HEK293 (cell line): ENCODE measurements around the gene ZNF107.
"Not testable (repeated sequence)": the region's sequence is repeated elsewhere in the genome, so short reads cannot be mapped to it uniquely, and the experiment has no call there.

Source experiments
- CTCF ChIA-PET: fragments of 350-600 bp; formaldehyde crosslinking; extraction: SDS; loops from one replicate; lab custom pipeline; 2021; ENCODE audit warnings: antibody characterized with exemption; lab: Yijun Ruan, JAX
- POLR2A ChIA-PET: fragments of 300-600 bp; formaldehyde crosslinking; extraction: SDS; loops from one replicate; lab custom pipeline; 2020; ENCODE audit warnings: antibody characterized with exemption, inconsistent platforms; lab: Yijun Ruan, JAX
- H3K27ac ChIP-seq: fragments of 200-500 bp; sonication (Bioruptor generic); 2 replicates; pipeline ENCODE4 v1.5.1; 2014; ENCODE audit warnings: low read depth, low read length, control low read depth, inconsistent platforms; ENCODE audit errors: extremely low read depth
- H3K36me3 ChIP-seq, 2 experiments: fragments of 200-500 bp in 1 of 2; sonication (Bioruptor generic) in 1 of 2; 1 replicate in 1 of 2; 2 replicates in 1 of 2; pipeline ENCODE4 v1.5.1; 2014 to 2017; ENCODE audit warnings: inconsistent platforms in 2 of 2, low read length in 2 of 2; ENCODE audit not compliant: control insufficient read depth in 2 of 2, insufficient read depth in 1 of 2
- H3K4me1 ChIP-seq: fragments of 200-500 bp; sonication (Bioruptor generic); 2 replicates; pipeline ENCODE4 v1.5.1; 2014; ENCODE audit warnings: mild to moderate bottlenecking, low read length, inconsistent platforms; ENCODE audit not compliant: control insufficient read depth, insufficient read depth
- H3K4me3 ChIP-seq: 2 replicates; pipeline ENCODE4 v1.5.1; 2011; ENCODE audit warnings: low read depth, mild to moderate bottlenecking, control low read depth, low read length, moderate library complexity
- H3K9me3 ChIP-seq: fragments of 200-500 bp; sonication (Bioruptor generic); 2 replicates; pipeline ENCODE4 v1.5.1; 2014; ENCODE audit warnings: low read depth, low read length, inconsistent platforms; ENCODE audit not compliant: control insufficient read depth, insufficient read depth
- BCL11A ChIP-seq: fragments of 450-650 bp; formaldehyde crosslinking; IDR thresholded peaks from 2 replicates; pipeline ENCODE4 v1.5.1; 2016; ENCODE audit warnings: low read depth, missing biosample characterization, missing genetic modification characterization
- GFI1B ChIP-seq: fragments of 450-650 bp; formaldehyde crosslinking; IDR thresholded peaks from 2 replicates; pipeline ENCODE4 v1.5.1; 2016; ENCODE audit warnings: missing biosample characterization, missing genetic modification characterization
- GLIS1 ChIP-seq: fragments of 450-650 bp; formaldehyde crosslinking; IDR thresholded peaks from 2 replicates; pipeline ENCODE4 v1.5.1; 2016; ENCODE audit warnings: missing biosample characterization, missing genetic modification characterization
- MZF1 ChIP-seq: fragments of 450-650 bp; formaldehyde crosslinking; IDR thresholded peaks from 2 replicates; pipeline ENCODE4 v1.5.1; 2017; ENCODE audit warnings: missing biosample characterization, missing genetic modification characterization, borderline replicate concordance
- SCRT2 ChIP-seq: fragments of 450-650 bp; formaldehyde crosslinking; IDR thresholded peaks from 2 replicates; pipeline ENCODE4 v1.5.1; 2016; ENCODE audit warnings: missing biosample characterization, missing genetic modification characterization
- ZBTB10 ChIP-seq: fragments of 450-650 bp; formaldehyde crosslinking; IDR thresholded peaks from 2 replicates; pipeline ENCODE4 v1.5.1; 2016; ENCODE audit warnings: missing biosample characterization, missing genetic modification characterization
- ZBTB21 ChIP-seq: fragments of 450-650 bp; formaldehyde crosslinking; IDR thresholded peaks from 2 replicates; pipeline ENCODE4 v1.5.1; 2017; ENCODE audit warnings: missing biosample characterization, missing genetic modification characterization
- ZBTB49 ChIP-seq: fragments of 450-650 bp; formaldehyde crosslinking; IDR thresholded peaks from 2 replicates; pipeline ENCODE4 v1.5.1; 2016; ENCODE audit warnings: missing biosample characterization, missing genetic modification characterization, low read depth
- ZBTB6 ChIP-seq: fragments of 450-650 bp; formaldehyde crosslinking; IDR thresholded peaks from 2 replicates; pipeline ENCODE4 v1.5.1; 2017; ENCODE audit warnings: missing biosample characterization, missing genetic modification characterization
- ZNF169 ChIP-seq: fragments of 450-650 bp; formaldehyde crosslinking; IDR thresholded peaks from 2 replicates; pipeline ENCODE4 v1.5.1; 2016; ENCODE audit warnings: missing biosample characterization, missing genetic modification characterization
- ZNF239 ChIP-seq: fragments of 450-650 bp; formaldehyde crosslinking; IDR thresholded peaks from 2 replicates; pipeline ENCODE4 v1.5.1; 2016; ENCODE audit warnings: missing biosample characterization, missing genetic modification characterization
- ZNF548 ChIP-seq: fragments of 450-650 bp; formaldehyde crosslinking; IDR thresholded peaks from 2 replicates; pipeline ENCODE4 v1.5.1; 2016; ENCODE audit warnings: missing biosample characterization, missing genetic modification characterization
- ZNF658 ChIP-seq: fragments of 450-650 bp; formaldehyde crosslinking; IDR thresholded peaks from 2 replicates; pipeline ENCODE4; 2016; ENCODE audit warnings: missing biosample characterization, missing genetic modification characterization
- ZNF670 ChIP-seq: fragments of 450-650 bp; formaldehyde crosslinking; IDR thresholded peaks from 2 replicates; pipeline ENCODE4 v1.5.1; 2016; ENCODE audit warnings: missing biosample characterization, missing genetic modification characterization, low read depth
- ZNF76 ChIP-seq: fragments of 450-650 bp; formaldehyde crosslinking; IDR thresholded peaks from 2 replicates; pipeline ENCODE4; 2016; ENCODE audit warnings: low read depth, missing biosample characterization, missing genetic modification characterization, borderline replicate concordance
- TF ChIP-seq, protein P1 (sequence below): fragments of 450-650 bp; formaldehyde crosslinking; IDR thresholded peaks from 2 replicates; pipeline ENCODE4 v1.5.1; 2016; ENCODE audit warnings: missing biosample characterization, missing genetic modification characterization
- TF ChIP-seq, protein P2 (sequence below): fragments of 450-650 bp; formaldehyde crosslinking; IDR thresholded peaks from 2 replicates; pipeline ENCODE4 v1.5.1; 2017; ENCODE audit warnings: missing biosample characterization, missing genetic modification characterization

Gene ZNF107

GRCh38 chr7:64655811-64656210 is 10.1 kb upstream of the ZNF107 start (continued):
- TF ChIP-seq, protein P1, sequence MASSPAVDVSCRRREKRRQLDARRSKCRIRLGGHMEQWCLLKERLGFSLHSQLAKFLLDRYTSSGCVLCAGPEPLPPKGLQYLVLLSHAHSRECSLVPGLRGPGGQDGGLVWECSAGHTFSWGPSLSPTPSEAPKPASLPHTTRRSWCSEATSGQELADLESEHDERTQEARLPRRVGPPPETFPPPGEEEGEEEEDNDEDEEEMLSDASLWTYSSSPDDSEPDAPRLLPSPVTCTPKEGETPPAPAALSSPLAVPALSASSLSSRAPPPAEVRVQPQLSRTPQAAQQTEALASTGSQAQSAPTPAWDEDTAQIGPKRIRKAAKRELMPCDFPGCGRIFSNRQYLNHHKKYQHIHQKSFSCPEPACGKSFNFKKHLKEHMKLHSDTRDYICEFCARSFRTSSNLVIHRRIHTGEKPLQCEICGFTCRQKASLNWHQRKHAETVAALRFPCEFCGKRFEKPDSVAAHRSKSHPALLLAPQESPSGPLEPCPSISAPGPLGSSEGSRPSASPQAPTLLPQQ (tag by site-specific recombination), result no peak
- no peak for TF ChIP-seq MZF1

DNA sequence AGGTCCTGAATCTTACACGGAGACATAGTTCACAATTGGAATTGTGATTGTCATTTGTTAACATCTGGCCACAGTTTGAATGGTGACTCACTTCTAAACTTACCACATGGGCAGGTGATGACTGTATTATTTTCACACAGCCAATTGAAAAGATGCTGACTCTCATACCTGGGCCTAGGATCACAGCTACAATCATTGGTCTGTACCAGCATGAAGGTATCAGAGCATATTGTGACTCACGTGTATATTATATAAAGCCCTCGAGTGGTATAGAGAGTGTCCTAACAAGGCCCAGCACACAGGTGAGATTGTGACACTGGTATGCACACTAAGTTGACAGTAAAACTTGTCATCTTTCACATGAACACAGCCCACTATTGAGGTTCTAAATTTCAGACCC is 9.4 kb upstream of the ZNF107 start:
- Histone ChIP-seq H3K4me1 (no peaks in the 10 kb centered on the region), H3K27ac (no peak overlapping the region), H3K9me3 (no peaks in the 10 kb centered on the region), H3K4me3 (no peak overlapping the region), H3K36me3 (no peaks in the 10 kb centered on the region)
- POLR2A ChIA-PET, result no interaction called here
- TF ChIP-seq ZNF239 (no peak), SCRT2 (tag by site-specific recombination) (no peak), ZNF76 (tag by site-specific recombination) (no peak), BCL11A (tag by site-specific recombination) (no peak), ZNF670 (no peak), ZBTB49 (tag by site-specific recombination) (no peak)
- CTCF ChIA-PET, result no interaction called here

DNA sequence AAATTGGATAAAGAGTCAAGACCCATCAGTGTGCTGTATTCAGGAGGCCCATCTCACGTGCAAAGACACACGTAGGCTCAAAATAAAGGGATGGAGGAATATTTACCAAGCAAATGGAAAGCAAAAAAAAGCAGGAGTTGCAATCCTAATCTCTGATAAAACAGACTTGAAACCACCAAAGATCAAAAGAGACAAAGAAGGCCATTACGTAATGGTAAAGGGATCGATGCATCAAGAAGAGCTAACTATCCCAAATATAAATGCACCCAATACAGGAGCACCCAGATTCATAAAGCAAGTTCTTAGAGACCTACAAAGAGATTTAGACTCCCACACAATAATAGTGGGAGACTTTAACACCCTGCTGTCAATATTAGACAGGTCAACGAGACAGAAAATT is 3.8 kb upstream of the ZNF107 start:
- H3K9me3 ChIP-seq, H3K4me3 ChIP-seq, POLR2A ChIA-PET, H3K36me3 ChIP-seq, CTCF ChIA-PET, H3K4me1 ChIP-seq, H3K27ac ChIP-seq: not testable (repeated sequence)

DNA sequence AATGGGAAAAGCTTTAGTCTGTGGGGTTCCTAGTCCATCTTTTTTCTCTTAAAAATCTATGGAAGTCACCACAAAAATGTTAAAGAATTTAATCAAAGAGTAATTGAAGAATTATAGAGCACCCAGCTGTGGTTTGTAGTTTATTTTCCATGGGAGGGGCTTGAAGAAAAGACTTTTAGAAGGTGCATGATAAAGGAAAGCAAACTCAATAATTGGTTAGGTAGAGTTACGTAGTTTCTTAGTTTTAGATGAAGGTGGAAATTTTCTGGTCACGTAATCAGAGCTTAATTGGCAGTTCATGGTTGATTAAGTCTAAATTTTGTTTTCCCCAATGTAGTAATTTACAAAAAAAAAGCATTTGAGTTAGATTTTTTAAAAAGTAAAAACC is 724 bp downstream of the ZNF107 start:
- peak overlapping the region; percentile 75 for H3K27ac ChIP-seq
- CTCF ChIA-PET, result interaction anchor here (0.6 to 0.7 kb wide), 2 partner anchors 103 to 253 kb away, joined by 3 to 4 read pairs; no protein-coding TSS in a partner anchor
- H3K4me3 ChIP-seq, result peak overlapping the region; percentile 54
- peaks cover 3% of the 10 kb centered on the region; the same call in 1 of the 2 replicates for H3K4me1 ChIP-seq
- peaks cover 18 to 25% of the 10 kb centered on the region in 2 experiments for H3K36me3 ChIP-seq
- TF ChIP-seq GFI1B (no peak), ZNF548 (no peak)
- no peaks in the 10 kb centered on the region for H3K9me3 ChIP-seq
- POLR2A ChIA-PET, result interaction anchor here (1.1 to 1.6 kb wide), 4 partner anchors 104 to 359 kb away, joined by 4 to 13 read pairs (median 8); partner anchors contain the start of genes ZNF273 and ZNF680

DNA sequence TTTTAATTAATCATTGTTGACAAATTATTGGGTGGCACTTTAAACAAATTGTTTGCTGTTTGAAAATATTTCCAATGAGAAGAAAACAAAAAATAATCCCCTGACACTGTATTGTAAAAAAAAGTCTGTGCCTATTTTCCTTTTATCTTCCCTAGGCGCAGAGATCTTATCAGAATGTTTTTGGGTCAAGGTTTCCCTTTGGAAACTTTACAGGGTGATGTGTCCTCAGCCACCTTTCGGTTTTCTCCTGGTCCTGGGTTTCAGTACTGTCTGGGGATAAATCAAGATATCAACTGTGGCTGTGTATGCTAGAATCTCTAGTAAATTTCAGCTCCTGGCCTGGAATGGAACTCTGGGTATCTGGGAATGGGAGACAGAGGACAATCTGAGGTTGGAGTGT is 1.4 kb downstream of the ZNF107 start:
- Histone ChIP-seq H3K9me3 (no peaks in the 10 kb centered on the region), H3K4me1 (peaks cover 3% of the 10 kb centered on the region; the same call in 1 of the 2 replicates), H3K4me3 (peak overlapping the region; percentile 54), H3K27ac (no peak overlapping the region), H3K36me3 (peaks cover 20 to 25% of the 10 kb centered on the region in 2 experiments)
- ChIA-PET CTCF (interaction anchor here (0.7 kb wide), 1 partner anchor 104 kb away, joined by 3 read pairs; no protein-coding TSS in a partner anchor), POLR2A (interaction anchor here (0.7 kb wide), 1 partner anchor 1314 kb away, joined by 3 read pairs; no protein-coding TSS in a partner anchor)
- TF ChIP-seq, protein P2, sequence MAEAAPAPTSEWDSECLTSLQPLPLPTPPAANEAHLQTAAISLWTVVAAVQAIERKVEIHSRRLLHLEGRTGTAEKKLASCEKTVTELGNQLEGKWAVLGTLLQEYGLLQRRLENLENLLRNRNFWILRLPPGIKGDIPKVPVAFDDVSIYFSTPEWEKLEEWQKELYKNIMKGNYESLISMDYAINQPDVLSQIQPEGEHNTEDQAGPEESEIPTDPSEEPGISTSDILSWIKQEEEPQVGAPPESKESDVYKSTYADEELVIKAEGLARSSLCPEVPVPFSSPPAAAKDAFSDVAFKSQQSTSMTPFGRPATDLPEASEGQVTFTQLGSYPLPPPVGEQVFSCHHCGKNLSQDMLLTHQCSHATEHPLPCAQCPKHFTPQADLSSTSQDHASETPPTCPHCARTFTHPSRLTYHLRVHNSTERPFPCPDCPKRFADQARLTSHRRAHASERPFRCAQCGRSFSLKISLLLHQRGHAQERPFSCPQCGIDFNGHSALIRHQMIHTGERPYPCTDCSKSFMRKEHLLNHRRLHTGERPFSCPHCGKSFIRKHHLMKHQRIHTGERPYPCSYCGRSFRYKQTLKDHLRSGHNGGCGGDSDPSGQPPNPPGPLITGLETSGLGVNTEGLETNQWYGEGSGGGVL (tag by site-specific recombination), result no peak
- TF ChIP-seq ZBTB6 (tag by site-specific recombination) (no peak), GLIS1 (no peak), ZBTB10 (tag by site-specific recombination) (no peak), ZNF169 (no peak), ZBTB21 (tag by site-specific recombination) (no peak), ZNF658 (tag by site-specific recombination) (no peak), SCRT2 (tag by site-specific recombination) (no peak)
